Measurements from ENCODE around the gene PTBP1. TPM values are rescaled to one million over a fixed set of nuclear protein-coding genes. Genes with fewer than 3 reads are reported as not detected.

PTBP1 gene
- total RNA-seq, 1 experiment from 2014 or later: 712 TPM

DNA sequence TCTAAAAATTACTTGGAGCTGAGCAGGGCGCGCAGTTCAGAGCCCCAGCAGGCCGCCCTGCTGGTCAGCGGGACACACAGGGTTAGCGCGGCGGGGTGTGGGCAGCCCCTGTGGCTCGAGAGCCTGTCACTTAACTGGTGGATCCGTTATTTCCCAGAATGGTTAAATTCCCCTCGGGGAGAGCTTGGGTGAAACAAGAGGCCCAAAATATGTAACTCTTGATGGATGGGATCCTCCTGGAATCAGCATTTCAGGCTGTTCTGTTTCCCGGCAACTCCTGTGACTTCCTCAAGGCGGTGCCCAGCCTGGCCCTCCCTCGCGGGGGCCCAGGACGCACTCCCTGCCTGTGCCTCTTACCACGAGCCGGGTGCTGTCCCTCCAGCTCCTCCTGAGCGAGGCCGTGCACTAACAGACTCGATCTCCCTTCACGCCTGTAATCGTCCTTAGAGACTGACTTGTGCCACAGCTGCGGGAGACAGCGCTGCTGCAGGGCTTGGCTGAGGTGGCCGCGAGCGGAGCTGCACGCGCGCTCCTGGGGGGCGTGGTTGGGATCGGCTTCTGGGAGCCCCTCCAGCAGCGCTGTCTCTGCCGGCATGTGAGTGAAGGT lies 9.7 kb downstream of the PTBP1 start:
- Histone ChIP-seq H3K9ac (ENCODE audit: extremely low read depth, insufficient read length, low read length) (no peak overlapping the region), H4K91ac (ENCODE audit: insufficient read length, low read depth, low read length) (no peak overlapping the region), H2AFZ (ENCODE audit: low read length) (no peak overlapping the region), H3K14ac (ENCODE audit: insufficient read depth, low read length) (no peak overlapping the region), H2BK12ac (ENCODE audit: insufficient read length, low read depth, low read length) (no peak overlapping the region), H3K79me1 (ENCODE audit: insufficient read depth, low read depth, low read length, poor library complexity, severe bottlenecking) (peaks cover 10% of the 10 kb centered on the region), H3K27ac (ENCODE audit: insufficient read length, low read depth, low read length) (no peak overlapping the region), H3K18ac (ENCODE audit: insufficient read length, low read depth, low read length) (no peak overlapping the region), H4K20me1 (ENCODE audit: control insufficient read depth, insufficient read depth, insufficient read length) (no peaks in the 10 kb centered on the region), H3K79me2 (ENCODE audit: insufficient read depth, low read length) (peaks cover 26% of the 10 kb centered on the region; the same call in 1 of the 2 replicates), H3K56ac (ENCODE audit: insufficient read length, low read depth, low read length) (no peak overlapping the region), H3K23ac (ENCODE audit: insufficient read length, low read depth, low read length) (no peak overlapping the region), H3K4ac (ENCODE audit: low read depth, low read length) (no peak overlapping the region), H2BK120ac (ENCODE audit: low read depth, low read length, poor library complexity, severe bottlenecking) (no peak overlapping the region), H3K23me2 (ENCODE audit: insufficient read length, low read depth, low read length, poor library complexity, severe bottlenecking) (no peaks in the 10 kb centered on the region), H4K8ac (replicated peaks; ENCODE audit: insufficient read length, low read depth, low read length) (no peak overlapping the region), H3K4me1 (ENCODE audit: insufficient read depth, low read length) (no peaks in the 10 kb centered on the region), H3K9me3 (ENCODE audit: control insufficient read depth, low read depth, low read length) (no peaks in the 10 kb centered on the region), H2AK5ac (ENCODE audit: insufficient read length, low read length) (no peak overlapping the region), H4K5ac (ENCODE audit: insufficient read length, low read depth, low read length) (no peak overlapping the region), H3T11ph (ENCODE audit: low read length) (no peak overlapping the region), H3K27me3 (ENCODE audit: insufficient read depth, low read length) (no peaks in the 10 kb centered on the region), H3K4me2 (ENCODE audit: insufficient read depth, insufficient read length, low read length) (no peak overlapping the region), H2BK15ac (ENCODE audit: low read depth, low read length) (no peak overlapping the region), H2BK20ac (ENCODE audit: low read depth, low read length, poor library complexity, severe bottlenecking) (no peak overlapping the region), H2BK5ac (ENCODE audit: insufficient read length, low read length) (no peak overlapping the region)
- no peak for DNase-seq
- no CpG with 5 or more reads among the region's 34 CpGs for WGBS (ENCODE audit: extremely low coverage, insufficient read length, low lambda C conversion rate)
- Mint-ChIP-seq H3K4me1 (peaks cover 7 to 14% of the 10 kb centered on the region in 2 experiments), H3K9me3 (no peaks in the 10 kb centered on the region; a peak in 1 of 5 replicates), H3K27ac (peak overlapping the region in 2 of 3 experiments; percentile 90; a peak in 3 of 7 replicates), H3K36me3 (ENCODE audit: insufficient read depth in 1 of 3, low read depth in 3 of 3) (peaks cover 53 to 80% (median 76%) of the 10 kb centered on the region in 3 experiments), H3K4me3 (peak overlapping the region in 1 of 2 experiments; percentile 57; a peak in 2 of 5 replicates), H3K27me3 (ENCODE audit: low read depth) (no peaks in the 10 kb centered on the region; the same call in 1 of the 2 replicates)
- TF ChIP-seq, protein P1, sequence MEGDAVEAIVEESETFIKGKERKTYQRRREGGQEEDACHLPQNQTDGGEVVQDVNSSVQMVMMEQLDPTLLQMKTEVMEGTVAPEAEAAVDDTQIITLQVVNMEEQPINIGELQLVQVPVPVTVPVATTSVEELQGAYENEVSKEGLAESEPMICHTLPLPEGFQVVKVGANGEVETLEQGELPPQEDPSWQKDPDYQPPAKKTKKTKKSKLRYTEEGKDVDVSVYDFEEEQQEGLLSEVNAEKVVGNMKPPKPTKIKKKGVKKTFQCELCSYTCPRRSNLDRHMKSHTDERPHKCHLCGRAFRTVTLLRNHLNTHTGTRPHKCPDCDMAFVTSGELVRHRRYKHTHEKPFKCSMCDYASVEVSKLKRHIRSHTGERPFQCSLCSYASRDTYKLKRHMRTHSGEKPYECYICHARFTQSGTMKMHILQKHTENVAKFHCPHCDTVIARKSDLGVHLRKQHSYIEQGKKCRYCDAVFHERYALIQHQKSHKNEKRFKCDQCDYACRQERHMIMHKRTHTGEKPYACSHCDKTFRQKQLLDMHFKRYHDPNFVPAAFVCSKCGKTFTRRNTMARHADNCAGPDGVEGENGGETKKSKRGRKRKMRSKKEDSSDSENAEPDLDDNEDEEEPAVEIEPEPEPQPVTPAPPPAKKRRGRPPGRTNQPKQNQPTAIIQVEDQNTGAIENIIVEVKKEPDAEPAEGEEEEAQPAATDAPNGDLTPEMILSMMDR (conservative IDR thresholded peaks at IDR 0.05): no peak

All from H9 (cell line).